Vagina (tissue), 2 donors: ENCODE measurements around the gene MAP4K4.

ENCODE experiments used
- POLR2A ChIP-seq, 2 donors: fragments of 450-650 bp; IDR thresholded peaks; one replicate each; pipeline ENCODE4 v1.6.1; 2017; ENCODE audit warnings: antibody characterized with exemption in 2 of 2, mild to moderate bottlenecking in 2 of 2, moderate library complexity in 2 of 2
- POLR2AphosphoS5 ChIP-seq, 2 donors: sonication (generic); formaldehyde crosslinking; IDR thresholded peaks; one replicate each; pipeline ENCODE4 v1.9.0; 2017; ENCODE audit warnings: antibody characterized with exemption in 2 of 2, mild to moderate bottlenecking in 2 of 2, low read depth in 1 of 2; ENCODE audit not compliant: insufficient read depth in 1 of 2
- TF ChIP-seq, protein P1 (sequence below), 3 experiments: fragments of 450-650 bp in 2 of 3; fragments of 200-600 bp in 1 of 3; sonication (generic) in 1 of 3; IDR thresholded peaks; one replicate each; pipeline ENCODE4 v1.5.1; 2017 to 2019; ENCODE audit warnings: antibody characterized with exemption in 3 of 3, mild to moderate bottlenecking in 2 of 3, moderate library complexity in 2 of 3

DNA sequence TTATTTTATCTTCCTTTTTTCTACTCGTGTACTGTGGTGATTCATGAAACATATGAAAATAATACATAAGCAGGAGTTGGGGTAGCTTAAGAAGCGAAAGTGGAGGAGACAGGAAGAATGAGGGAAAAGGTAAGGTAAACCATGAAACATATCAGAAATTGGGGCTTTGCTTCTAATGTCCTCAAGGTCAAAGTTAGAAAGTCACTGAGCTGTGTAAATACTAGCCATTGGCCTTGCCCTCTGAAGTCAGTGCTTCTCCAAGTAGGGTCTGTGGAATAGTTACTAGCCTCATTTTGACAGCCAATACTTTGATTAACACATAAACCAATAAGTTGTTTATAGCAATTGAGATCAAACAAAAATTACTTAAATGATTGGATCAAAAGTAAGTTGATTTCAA, 117.2 kb downstream of the MAP4K4 start:
- TF ChIP-seq, protein P1, sequence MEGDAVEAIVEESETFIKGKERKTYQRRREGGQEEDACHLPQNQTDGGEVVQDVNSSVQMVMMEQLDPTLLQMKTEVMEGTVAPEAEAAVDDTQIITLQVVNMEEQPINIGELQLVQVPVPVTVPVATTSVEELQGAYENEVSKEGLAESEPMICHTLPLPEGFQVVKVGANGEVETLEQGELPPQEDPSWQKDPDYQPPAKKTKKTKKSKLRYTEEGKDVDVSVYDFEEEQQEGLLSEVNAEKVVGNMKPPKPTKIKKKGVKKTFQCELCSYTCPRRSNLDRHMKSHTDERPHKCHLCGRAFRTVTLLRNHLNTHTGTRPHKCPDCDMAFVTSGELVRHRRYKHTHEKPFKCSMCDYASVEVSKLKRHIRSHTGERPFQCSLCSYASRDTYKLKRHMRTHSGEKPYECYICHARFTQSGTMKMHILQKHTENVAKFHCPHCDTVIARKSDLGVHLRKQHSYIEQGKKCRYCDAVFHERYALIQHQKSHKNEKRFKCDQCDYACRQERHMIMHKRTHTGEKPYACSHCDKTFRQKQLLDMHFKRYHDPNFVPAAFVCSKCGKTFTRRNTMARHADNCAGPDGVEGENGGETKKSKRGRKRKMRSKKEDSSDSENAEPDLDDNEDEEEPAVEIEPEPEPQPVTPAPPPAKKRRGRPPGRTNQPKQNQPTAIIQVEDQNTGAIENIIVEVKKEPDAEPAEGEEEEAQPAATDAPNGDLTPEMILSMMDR (IDR thresholded peaks at IDR 0.05): no peak
- no peak for TF ChIP-seq POLR2AphosphoS5 (IDR thresholded peaks at IDR 0.05; ENCODE audit: insufficient read depth in 1 of 2, low read depth in 1 of 2)
- TF ChIP-seq POLR2A (IDR thresholded peaks at IDR 0.05): no peak
